Activated CD4-positive, alpha-beta T cell treated with anti-CD3 and anti-CD28 coated beads for 48 hours (primary cell): Measurements from ENCODE around the gene C4orf36.

Experiments
- DNase-seq: peaks from one replicate; pipeline ENCODE4 v3.0.0-alpha.2; 2020

Gene C4orf36

GRCh38 chr4:86891762-86892635, at the start of gene C4orf36:
TSS of gene C4orf36 (minus strand) at chr4:86892422. CDS start at chr4:86891520, 902 bp downstream.
- peak; percentile 63 for DNase-seq

- DNase-seq, result no peak
These were observed 48.8 kb upstream of the C4orf36 start for GRCh38 chr4:86940920-86941460.

DNA sequence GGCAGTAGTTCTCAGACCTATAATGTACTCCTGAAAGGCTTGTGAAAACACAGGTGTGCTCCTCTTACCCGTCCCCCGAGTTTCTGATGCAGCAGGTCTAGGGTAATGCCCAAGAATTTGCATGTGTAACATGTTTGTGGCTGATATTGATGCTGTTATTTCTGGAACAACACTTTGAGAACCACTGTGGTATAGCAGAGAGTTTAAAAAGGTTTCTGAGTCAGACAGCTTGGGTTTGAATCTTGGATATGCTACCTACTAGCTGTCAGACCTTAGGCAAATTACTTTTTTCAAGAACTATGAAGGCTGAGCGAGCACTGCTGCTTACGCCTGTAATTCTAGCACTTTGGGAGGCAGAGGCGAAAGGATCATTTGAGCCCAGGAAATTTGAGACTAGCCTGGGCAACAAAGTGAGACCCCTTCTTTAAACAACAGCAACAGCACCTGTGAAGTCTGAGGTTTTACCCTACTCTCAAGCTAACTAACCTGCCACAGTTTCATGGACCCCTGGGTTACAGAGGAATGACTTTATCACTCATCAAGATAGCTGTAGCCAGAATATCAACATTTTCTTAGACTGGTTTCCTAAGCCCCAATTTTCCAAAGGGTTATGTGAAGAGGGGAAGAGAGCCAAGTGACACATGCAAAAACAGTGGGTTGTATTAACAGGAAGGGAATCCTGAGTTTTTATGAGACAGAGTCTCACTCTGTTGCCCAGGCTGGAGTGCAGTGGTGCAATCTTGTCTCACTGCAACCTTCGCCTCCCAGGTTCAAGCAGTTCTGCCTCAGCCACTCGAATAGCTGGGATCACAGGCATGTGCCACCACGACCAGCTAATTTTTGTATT, 47.7 kb upstream of the C4orf36 start:
- peak; percentile 38 for DNase-seq

DNA sequence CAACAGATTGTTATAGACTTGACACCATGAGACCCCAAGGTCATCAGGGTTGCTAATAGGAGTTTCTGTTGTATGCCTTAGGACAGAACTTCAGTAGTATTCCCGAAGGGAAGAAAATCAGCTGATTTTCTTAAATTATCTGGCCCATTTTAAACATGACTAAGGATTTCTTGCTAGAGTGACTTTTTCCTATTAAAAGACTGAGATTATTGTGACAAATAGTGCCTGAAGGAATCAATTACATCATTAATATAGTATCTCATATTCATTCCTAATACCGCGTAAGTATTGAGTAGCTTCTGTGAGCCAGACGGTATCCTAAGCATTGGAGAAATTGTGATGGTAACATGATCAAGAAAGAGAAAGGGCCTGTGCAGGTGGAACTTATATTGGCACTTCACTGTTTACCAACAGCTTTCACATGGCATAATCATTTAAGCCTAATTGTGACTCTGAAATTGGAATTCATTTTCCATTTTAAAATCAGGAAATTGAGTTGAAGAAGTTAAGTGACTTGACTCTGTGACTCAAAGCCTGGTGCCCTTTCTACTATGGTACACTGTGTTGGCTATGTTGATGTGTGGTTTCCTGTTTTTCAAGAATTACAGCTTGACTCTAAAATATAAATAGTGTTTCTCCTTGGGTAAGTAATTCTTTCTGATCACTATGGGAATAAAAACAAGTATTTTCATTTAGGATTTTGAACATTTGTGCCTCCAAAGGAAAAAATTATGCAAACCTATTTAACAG, 46.7 kb upstream of the C4orf36 start:
- DNase-seq, result no peak

GRCh38 chr4:86935853-86936733, 43.9 kb upstream of the C4orf36 start:
- DNase-seq, result peak; percentile 84

DNA sequence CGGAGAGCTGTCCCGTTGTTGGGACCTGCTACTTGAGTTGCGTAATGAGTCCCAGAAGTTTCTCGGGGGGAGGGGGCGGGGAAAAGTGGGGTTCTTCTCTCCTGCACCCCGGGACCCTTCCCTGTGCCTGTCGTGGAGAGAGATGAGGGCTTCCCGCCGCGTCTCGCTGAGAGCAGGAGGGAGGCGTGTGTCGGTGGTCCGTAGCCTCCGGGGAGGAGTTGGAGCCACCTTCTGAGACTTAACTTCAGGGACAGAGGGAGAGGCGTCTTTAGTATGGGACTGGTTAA, 43.3 kb upstream of the C4orf36 start:
- peak; percentile 54 for DNase-seq

GRCh38 chr4:86934771-86935565, 42.7 kb upstream of the C4orf36 start, which contains the start of gene AFF1:
TSS of gene AFF1 (plus strand) at chr4:86935011. CDS start at chr4:86948534, 13,523 bp downstream.
- DNase-seq, result peak; percentile 92

GRCh38 chr4:86934147-86934770, 42.0 kb upstream of the C4orf36 start:
- no peak for DNase-seq

GRCh38 chr4:86928400-86929255, 36.4 kb upstream of the C4orf36 start:
- no peak for DNase-seq

DNA sequence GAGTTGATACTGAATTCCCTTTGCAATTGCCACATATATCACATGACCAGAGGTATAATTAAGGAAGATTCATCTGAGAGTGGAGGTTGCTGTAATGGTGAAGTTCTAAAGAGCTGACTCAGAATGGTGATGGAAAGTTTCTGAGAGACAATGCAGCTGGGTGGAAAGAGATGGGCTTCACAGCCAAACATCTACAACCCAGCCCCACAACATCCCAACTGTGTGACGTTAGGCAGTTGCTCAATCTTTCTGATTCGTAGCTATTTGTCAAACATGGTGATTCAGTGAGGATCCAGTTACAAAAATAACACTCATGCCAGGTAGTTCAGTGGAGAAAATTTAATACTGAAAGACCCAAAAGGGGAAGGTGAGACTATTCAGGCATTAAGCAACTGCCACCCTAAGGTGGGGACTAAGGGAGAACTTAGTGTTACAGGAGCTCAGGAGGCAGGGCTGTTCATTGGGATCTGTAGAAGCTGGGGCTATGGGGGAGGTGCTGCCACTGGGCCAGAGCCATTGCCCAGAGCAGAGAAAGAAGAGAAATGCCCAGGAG, 35.7 kb upstream of the C4orf36 start:
- peak; percentile 49 for DNase-seq

- DNase-seq, result no peak
These were observed 34.3 kb upstream of the C4orf36 start for GRCh38 chr4:86926435-86927086.

DNA sequence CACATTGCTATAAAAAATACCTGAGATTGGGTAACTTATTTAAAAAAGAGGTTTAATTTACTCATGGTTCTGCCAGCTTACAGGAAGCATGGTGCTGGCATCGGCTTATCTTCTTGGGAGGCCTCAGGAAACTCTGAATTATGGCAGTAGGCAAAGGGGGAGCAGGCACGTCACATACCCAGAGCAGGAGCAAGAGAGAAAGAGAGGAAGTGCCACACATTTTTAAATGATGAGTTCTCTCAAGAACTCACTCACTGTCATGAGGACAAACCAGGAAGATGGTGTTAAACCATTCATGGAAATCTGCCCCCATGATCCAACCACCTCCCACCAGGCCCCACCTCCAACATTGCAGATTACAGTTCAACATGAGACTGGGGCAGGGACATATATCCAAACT, 32.6 kb upstream of the C4orf36 start:
- no peak for DNase-seq

DNA sequence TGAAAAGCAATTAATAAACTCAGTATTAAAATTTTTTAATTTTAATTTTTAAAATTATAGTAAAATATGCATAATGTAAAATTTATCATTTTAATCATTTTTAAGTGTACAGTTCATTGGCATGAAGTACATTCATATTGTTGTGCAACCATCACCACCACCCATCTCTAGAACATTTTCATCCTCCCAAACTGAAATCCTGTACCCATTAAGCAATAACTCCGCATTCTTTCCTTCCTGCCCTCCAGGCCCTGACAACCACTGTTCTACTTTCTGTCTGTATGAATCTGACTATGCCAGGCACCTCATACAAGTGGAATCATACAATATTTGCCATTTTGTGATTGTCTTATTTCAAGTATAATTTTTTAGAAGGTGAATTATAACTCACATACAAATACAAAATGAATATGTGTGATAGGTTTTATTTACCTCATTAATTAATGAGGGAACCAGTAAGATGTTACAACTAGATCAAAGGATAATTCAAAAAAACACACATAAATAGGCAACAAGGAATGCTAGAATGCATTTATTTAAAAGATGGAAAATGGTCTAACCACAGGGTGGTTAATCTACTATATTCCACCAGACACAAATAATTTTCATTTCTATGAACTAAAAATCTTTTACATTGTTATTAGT, 29.5 kb upstream of the C4orf36 start:
- no peak for DNase-seq

DNA sequence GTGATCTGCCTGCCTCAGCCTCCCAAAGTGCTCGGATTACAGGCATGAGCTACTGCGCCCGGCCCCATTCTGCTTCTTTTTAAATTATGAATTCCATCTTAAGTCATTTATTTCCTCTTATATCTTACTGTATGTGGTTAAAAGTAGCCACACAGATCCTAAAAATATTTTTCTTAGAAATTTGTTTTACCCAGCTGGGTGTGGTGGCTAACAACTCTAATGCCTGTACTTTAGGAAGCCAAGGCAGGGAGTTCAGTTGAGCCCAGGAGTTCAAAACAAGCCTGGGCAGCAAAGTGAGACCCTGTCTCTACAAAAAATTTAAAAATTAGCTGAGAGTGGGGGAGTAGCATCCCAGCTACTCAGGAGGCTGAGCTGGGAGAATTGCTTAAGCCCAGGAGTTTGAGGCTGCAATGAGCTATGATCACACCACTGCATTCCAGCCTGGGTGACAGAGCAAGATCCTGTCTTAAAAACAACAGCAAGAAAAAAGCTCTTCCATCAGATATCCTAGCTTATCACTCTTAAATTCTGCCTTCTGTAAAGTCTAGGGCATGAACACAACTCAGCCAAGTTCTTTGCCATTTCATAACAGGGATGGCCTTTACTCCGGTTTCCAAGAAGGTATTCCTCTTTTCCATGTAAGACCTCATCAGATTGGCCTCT, 27.5 kb upstream of the C4orf36 start:
- DNase-seq, result no peak

DNA sequence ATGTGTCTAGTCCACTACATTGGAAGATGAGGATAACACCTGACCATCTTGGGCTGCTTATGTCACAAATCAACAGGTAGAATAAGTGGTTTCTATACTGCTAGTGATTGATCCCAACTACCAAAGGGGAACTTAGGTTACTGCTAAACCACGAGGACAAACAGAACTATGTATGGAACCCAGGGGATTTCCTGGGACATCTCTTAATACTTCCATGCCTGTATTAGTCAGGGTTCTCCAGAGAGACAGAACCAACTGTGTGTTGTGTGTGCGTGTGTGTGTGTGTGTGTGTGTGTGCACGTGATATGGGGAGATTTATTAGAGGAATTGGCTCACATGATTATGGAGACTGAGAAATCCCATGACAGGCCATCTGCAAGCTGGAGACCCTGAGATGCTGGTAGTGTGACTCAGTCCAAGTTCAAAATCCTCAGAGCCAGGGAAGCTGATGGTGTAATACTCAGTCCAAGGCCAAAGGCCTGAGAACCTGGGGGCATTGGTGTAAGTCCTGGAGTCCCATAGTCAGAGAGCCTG, 26.4 kb upstream of the C4orf36 start:
- no peak for DNase-seq

DNA sequence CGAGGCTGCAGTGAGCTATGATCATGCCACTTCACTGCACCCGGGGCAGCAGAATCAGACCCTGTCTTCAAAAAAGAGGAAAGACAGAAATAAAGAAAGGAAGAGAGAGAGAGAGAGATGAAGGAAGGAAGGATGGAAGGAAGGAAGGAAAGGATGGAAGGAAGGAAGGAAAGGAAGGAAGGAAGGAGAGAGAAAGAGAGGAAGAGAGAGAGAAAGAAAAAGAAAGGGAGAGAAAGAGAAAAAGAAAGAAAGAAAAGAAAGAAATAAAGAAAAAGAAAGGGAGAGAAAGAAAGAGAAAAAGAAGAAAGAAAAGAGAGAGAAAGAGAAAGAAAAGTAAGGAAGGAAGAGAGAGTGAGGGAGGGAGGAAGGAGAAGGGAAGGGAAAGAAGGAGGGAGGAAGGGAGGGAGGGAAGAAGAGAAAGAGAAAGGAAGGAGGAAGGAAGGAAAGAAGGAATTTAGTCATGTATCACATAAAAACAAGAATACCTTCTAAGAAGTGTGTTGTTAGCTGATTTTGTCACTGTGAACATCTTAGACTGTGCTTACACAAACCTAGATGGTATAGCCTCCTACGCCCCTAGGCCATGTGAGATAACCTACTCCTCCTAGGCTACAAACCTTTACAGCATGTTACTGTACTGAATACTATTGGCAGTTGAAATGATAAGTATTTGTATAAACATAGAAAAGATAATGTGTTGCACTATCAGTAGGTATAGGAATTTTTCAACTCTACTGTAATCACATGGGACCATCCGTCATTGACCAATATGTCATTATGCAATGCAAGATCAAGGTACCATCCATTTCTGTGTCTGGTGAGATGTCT, 25.2 kb upstream of the C4orf36 start:
- DNase-seq, result no peak
